Left forelimb (tissue), 1 donor: Measurements from ENCODE around the gene HSD17B12.
"Not testable (repeated sequence)": the region's sequence is repeated elsewhere in the genome, so short reads cannot be mapped to it uniquely, and the experiment has no call there.

Experiments used
- DNase-seq: peaks from one replicate; pipeline ENCODE4 v3.0.0-alpha.2; 2018; ENCODE audit warnings: low spot score

HSD17B12 gene

GRCh38 chr11:43680521-43681400, at the start of gene HSD17B12:
HSD17B12 (plus strand) TSS chr11:43680738; CDS start chr11:43680828, 90 bp downstream.
- peak; percentile 98 for DNase-seq

GRCh38 chr11:43631732-43632131, 48.8 kb upstream of the HSD17B12 start:
- DNase-seq, result no peak

- DNase-seq, result no peak
Observed at GRCh38 chr11:43632181-43632580, 48.4 kb upstream of the HSD17B12 start.

- DNase-seq, result no peak
Observed at GRCh38 chr11:43638717-43639116, 41.8 kb upstream of the HSD17B12 start.

GRCh38 chr11:43639224-43639623, 41.3 kb upstream of the HSD17B12 start:
- DNase-seq, result no peak

- DNase-seq, result no peak
Observed at GRCh38 chr11:43639920-43640319, 40.6 kb upstream of the HSD17B12 start.

GRCh38 chr11:43643898-43644620, 36.5 kb upstream of the HSD17B12 start:
- peak; percentile 91 for DNase-seq

GRCh38 chr11:43644621-43645299, 35.8 kb upstream of the HSD17B12 start:
- no peak for DNase-seq

GRCh38 chr11:43646767-43647166, 33.8 kb upstream of the HSD17B12 start:
- DNase-seq, result no peak

GRCh38 chr11:43648888-43649287, 31.6 kb upstream of the HSD17B12 start:
- DNase-seq, result no peak

GRCh38 chr11:43649501-43649900, 31.0 kb upstream of the HSD17B12 start:
- no peak for DNase-seq

GRCh38 chr11:43649921-43650320, 30.6 kb upstream of the HSD17B12 start:
- DNase-seq, result no peak

- not testable (repeated sequence) for DNase-seq
Observed at GRCh38 chr11:43663018-43663417, 17.5 kb upstream of the HSD17B12 start.

GRCh38 chr11:43664295-43664694, 16.2 kb upstream of the HSD17B12 start:
- DNase-seq, result no peak

GRCh38 chr11:43671284-43671683, 9.3 kb upstream of the HSD17B12 start:
- DNase-seq, result not testable (repeated sequence)

- no peak for DNase-seq
Observed at GRCh38 chr11:43674560-43674959, 6.0 kb upstream of the HSD17B12 start.

GRCh38 chr11:43676933-43677332, 3.6 kb upstream of the HSD17B12 start:
- DNase-seq, result no peak

- DNase-seq, result no peak
Observed at GRCh38 chr11:43681401-43681942, 934 bp downstream of the HSD17B12 start.

GRCh38 chr11:43682081-43682480, 1.5 kb downstream of the HSD17B12 start:
- not testable (repeated sequence) for DNase-seq

GRCh38 chr11:43685440-43685839, 4.9 kb downstream of the HSD17B12 start:
- DNase-seq, result no peak

- no peak for DNase-seq
Observed at GRCh38 chr11:43686207-43686606, 5.7 kb downstream of the HSD17B12 start.

GRCh38 chr11:43687120-43687791, 6.7 kb downstream of the HSD17B12 start:
- DNase-seq, result no peak
